ENCODE measurements around the gene CEND1. TPM values are rescaled to one million over a fixed set of nuclear protein-coding genes. Genes with fewer than 3 reads are reported as not detected.

CEND1 gene
- total RNA-seq, 4 donors from 2014 or later = 0.44 to 0.45 TPM; not detected in 2

- H3K4me1 ChIP-seq = peaks cover 6 to 12% of the 10 kb centered on the region in 2 donors
- 3 to 4% methylated on average over 17 to 30 of the region's 110 CpGs for WGBS, 2 donors
- intact Hi-C loops (cut with DNase I) = no loop called here
Observed at GRCh38 chr11:777288-778255, 12.3 kb downstream of the CEND1 start, which contains the start of gene GATD1. GATD1 (minus strand) TSS chr11:777487; CDS start chr11:777462, 25 bp downstream.

GRCh38 chr11:776561-777287 lies 13.2 kb downstream of the CEND1 start:
- 0 to 7% methylated on average over 1 to 4 of the region's 65 CpGs for WGBS, 2 donors
- TF ChIP-seq CTCF (IDR thresholded peaks at IDR 0.05) (no peak), POLR2A (IDR thresholded peaks at IDR 0.05) (no peak)
- peak overlapping the region; percentile 73 to 93 (median 79) for H3K4me3 ChIP-seq (replicated peaks in 1 of 3)
- peak overlapping the region in 2 of 3 donors; percentile 38 to 58 for H3K27ac ChIP-seq
- H3K36me3 ChIP-seq = peaks cover 0 to 1% of the 10 kb centered on the region in 2 donors
- peaks cover 6 to 12% of the 10 kb centered on the region in 2 donors for H3K4me1 ChIP-seq
- H3K9me3 ChIP-seq = no peaks in the 10 kb centered on the region
- no peaks in the 10 kb centered on the region for H3K27me3 ChIP-seq
- intact Hi-C loops (cut with DNase I) = no loop called here
- DNase-seq = peak in 1 of 2 donors; percentile 41

More at GRCh38 chr11:777288-778255, 12.3 kb downstream of the CEND1 start, which contains the start of gene GATD1:
- no peaks in the 10 kb centered on the region for H3K9me3 ChIP-seq
- H3K36me3 ChIP-seq = no peaks in the 10 kb centered on the region
- peak; percentile 90 to 93 for DNase-seq
- no peaks in the 10 kb centered on the region for H3K27me3 ChIP-seq
- peak within 1 kb of the TSS in 2 of 3 donors; percentile 58 to 66 for H3K27ac ChIP-seq
- TF ChIP-seq CTCF (IDR thresholded peaks at IDR 0.05) (no peak), POLR2A (IDR thresholded peaks at IDR 0.05) (peak; percentile 60 to 89)
- peak within 1 kb of the TSS; percentile 73 to 93 (median 79) for H3K4me3 ChIP-seq (replicated peaks in 1 of 3)

GRCh38 chr11:776263-776560 lies 13.7 kb downstream of the CEND1 start:
- H3K4me3 ChIP-seq (replicated peaks in 1 of 3) = peak overlapping the region in 1 of 3 donors; percentile 73
- no peaks in the 10 kb centered on the region for H3K9me3 ChIP-seq
- H3K4me1 ChIP-seq = peaks cover 6 to 12% of the 10 kb centered on the region in 2 donors
- H3K27ac ChIP-seq = no peak overlapping the region
- peaks cover 4 to 6% of the 10 kb centered on the region in 2 donors for H3K36me3 ChIP-seq
- DNase-seq = no peak
- TF ChIP-seq POLR2A (IDR thresholded peaks at IDR 0.05) = no peak
- TF ChIP-seq CTCF (IDR thresholded peaks at IDR 0.05) = no peak
- no peaks in the 10 kb centered on the region for H3K27me3 ChIP-seq
- intact Hi-C loops (cut with DNase I) = no loop called here
- 29 to 40% methylated on average over 9 to 11 of the region's 11 CpGs for WGBS, 2 donors

GRCh38 chr11:774873-775592 lies 14.9 kb downstream of the CEND1 start:
- peaks cover 6 to 12% of the 10 kb centered on the region in 2 donors for H3K4me1 ChIP-seq
- H3K9me3 ChIP-seq = no peaks in the 10 kb centered on the region
- 74 to 80% methylated on average over 9 to 12 of the region's 20 CpGs for WGBS, 2 donors
- H3K27ac ChIP-seq = no peak overlapping the region
- intact Hi-C loops (cut with DNase I) = no loop called here
- no peak overlapping the region for H3K4me3 ChIP-seq (replicated peaks in 1 of 3)
- H3K27me3 ChIP-seq = no peaks in the 10 kb centered on the region
- TF ChIP-seq CTCF (IDR thresholded peaks at IDR 0.05) = no peak
- no peak for TF ChIP-seq POLR2A (IDR thresholded peaks at IDR 0.05)
- no peak for DNase-seq
- H3K36me3 ChIP-seq = peaks cover 13 to 15% of the 10 kb centered on the region in 2 donors

Measured in thyroid gland (tissue), 4 donors.